Naive thymus-derived CD8-positive, alpha-beta T cell (primary cell): ENCODE measurements around the gene CDC42BPG. TPM values are rescaled to one million over a fixed set of nuclear protein-coding genes. Genes with fewer than 3 reads are reported as not detected.

ENCODE experiments used
- polyA plus RNA-seq, 3 donors: library from polyadenylated mRNA; unstranded; fragments of 300-500 nt; fragmentation: Illumina TruSeq; gene quantifications; one replicate each; pipeline ENCODE4 v1.2.3, GENCODE V29; 2021
- total RNA-seq, 8 experiments: library from RNA in 2 of 8; stranded (reverse) in 2 of 8; gene quantifications; one replicate each; pipeline ENCODE4 v1.2.3 and lab custom pipeline; 2021 to 2026

CDC42BPG gene
- total and polyA plus RNA-seq, 5 experiments from 2014 or later: 0.09 to 10.3 (median 0.38) TPM

Other genes with a start within 250 kb of the CDC42BPG start
- under 1 TPM in 1 of 2 experiments, not detected in 1; 0.21 TPM for gene NRXN2, start 121.5 kb downstream of the CDC42BPG start, total RNA-seq
- not detected for gene NRXN2, start 121.5 kb downstream of the CDC42BPG start, polyA plus RNA-seq
- 100 to 1,000 TPM; 679 to 682 TPM for gene RASGRP2, start 100.5 kb downstream of the CDC42BPG start, total RNA-seq
- gene RASGRP2, start 100.5 kb downstream of the CDC42BPG start, polyA plus RNA-seq: 100 to 1,000 TPM; 168 to 253 (median 185) TPM
- 10 to 100 TPM; 13.0 to 18.4 TPM for gene PYGM, start 84.7 kb downstream of the CDC42BPG start, total RNA-seq
- gene PYGM, start 84.7 kb downstream of the CDC42BPG start, polyA plus RNA-seq: under 1 TPM; 0.09 to 0.50 (median 0.49) TPM
- gene SF1, start 66.1 kb downstream of the CDC42BPG start, total RNA-seq: 1,000 to 10,000 TPM; 1,030 to 1,057 TPM
- gene SF1, start 66.1 kb downstream of the CDC42BPG start, polyA plus RNA-seq: 100 to 1,000 TPM in 1 of 3 donors, 10 to 100 TPM in 2; 87.0 to 138 (median 96.6) TPM
- 100 to 1,000 TPM; 128 to 135 TPM for gene MAP4K2, start 41.4 kb downstream of the CDC42BPG start, total RNA-seq
- 10 to 100 TPM; 26.6 to 55.5 (median 30.3) TPM for gene MAP4K2, start 41.4 kb downstream of the CDC42BPG start, polyA plus RNA-seq
- gene MEN1, start 34.1 kb downstream of the CDC42BPG start, total RNA-seq: 10 to 100 TPM; 50.7 to 54.1 TPM
- gene MEN1, start 34.1 kb downstream of the CDC42BPG start, polyA plus RNA-seq: 10 to 100 TPM; 22.1 to 57.4 (median 36.1) TPM
- gene EHD1, start 34.0 kb upstream of the CDC42BPG start, total RNA-seq: 100 to 1,000 TPM; 217 to 226 TPM
- gene EHD1, start 34.0 kb upstream of the CDC42BPG start, polyA plus RNA-seq: 100 to 1,000 TPM; 137 to 164 (median 154) TPM
- 10 to 100 TPM; 39.5 to 41.4 TPM for gene ATG2A, start 72.6 kb upstream of the CDC42BPG start, total RNA-seq
- gene ATG2A, start 72.6 kb upstream of the CDC42BPG start, polyA plus RNA-seq: 1 to 10 TPM; 3.4 to 4.2 (median 3.6) TPM
- 10 to 100 TPM; 13.4 to 16.0 TPM for gene PPP2R5B, start 80.0 kb upstream of the CDC42BPG start, total RNA-seq
- gene PPP2R5B, start 80.0 kb upstream of the CDC42BPG start, polyA plus RNA-seq: 1 to 10 TPM; 4.7 to 6.6 (median 5.3) TPM
- under 1 TPM; 0.55 to 0.69 TPM for gene GPHA2, start 91.2 kb upstream of the CDC42BPG start, total RNA-seq
- not detected for gene GPHA2, start 91.2 kb upstream of the CDC42BPG start, polyA plus RNA-seq
- gene MAJIN, start 127.5 kb upstream of the CDC42BPG start, total RNA-seq: 1 to 10 TPM; 1.9 to 2.4 TPM
- under 1 TPM in 2 of 3 donors, not detected in 1; 0.48 to 0.84 TPM for gene MAJIN, start 127.5 kb upstream of the CDC42BPG start, polyA plus RNA-seq
- not detected for gene BATF2, start 152.3 kb upstream of the CDC42BPG start, total RNA-seq
- gene BATF2, start 152.3 kb upstream of the CDC42BPG start, polyA plus RNA-seq: not detected
- gene ARL2, start 169.5 kb upstream of the CDC42BPG start, total RNA-seq: 10 to 100 TPM; 37.0 to 38.4 TPM
- gene ARL2, start 169.5 kb upstream of the CDC42BPG start, polyA plus RNA-seq: 100 to 1,000 TPM; 108 to 135 (median 122) TPM
- 10 to 100 TPM; 27.3 to 29.6 TPM for gene SNX15, start 182.8 kb upstream of the CDC42BPG start, total RNA-seq
- gene SNX15, start 182.8 kb upstream of the CDC42BPG start, polyA plus RNA-seq: 10 to 100 TPM; 10.5 to 11.9 (median 11.9) TPM
- 1 to 10 TPM; 6.7 to 9.4 TPM for gene SAC3D1, start 196.6 kb upstream of the CDC42BPG start, total RNA-seq
- 10 to 100 TPM in 2 of 3 donors, 1 to 10 TPM in 1; 6.7 to 13.9 (median 10.7) TPM for gene SAC3D1, start 196.6 kb upstream of the CDC42BPG start, polyA plus RNA-seq
- gene NAALADL1, start 213.9 kb upstream of the CDC42BPG start, total RNA-seq: 10 to 100 TPM; 30.1 to 33.9 TPM
- gene NAALADL1, start 213.9 kb upstream of the CDC42BPG start, polyA plus RNA-seq: 10 to 100 TPM; 14.0 to 22.2 (median 14.3) TPM
- gene CDCA5, start 239.4 kb upstream of the CDC42BPG start, total RNA-seq: 1 to 10 TPM in 1 of 2 experiments, under 1 TPM in 1; 0.60 to 1.0 TPM
- under 1 TPM; 0.22 to 0.90 (median 0.35) TPM for gene CDCA5, start 239.4 kb upstream of the CDC42BPG start, polyA plus RNA-seq
- gene ZFPL1, start 239.6 kb upstream of the CDC42BPG start, total RNA-seq: 10 to 100 TPM; 49.4 to 50.5 TPM
- gene ZFPL1, start 239.6 kb upstream of the CDC42BPG start, polyA plus RNA-seq: 10 to 100 TPM; 21.5 to 33.1 (median 24.9) TPM